K562 (cell line): ENCODE measurements around the gene PRMT3. TPM values are rescaled to one million over a fixed set of nuclear protein-coding genes. Genes with fewer than 3 reads are reported as not detected.

Source experiments
- ATAC-seq: fragments of 200-7000 bp; cut with Tn5 transposase; 3 replicates; pipeline ENCODE4 v1.9.1; 2020; ENCODE audit warnings: moderate library complexity
- BruUV-seq: library from RNA; stranded (reverse); fragments of 400-500 nt; replicated peaks from 2 replicates; lab custom pipeline; 2021; lab: Mats Ljungman, UMichigan
- CTCF ChIA-PET: fragments of 300-600 bp; formaldehyde crosslinking; extraction: SDS; loops from one replicate; lab custom pipeline; 2021; ENCODE audit warnings: low intra/inter-chr PET ratio; lab: Yijun Ruan, JAX
- POLR2A ChIA-PET: fragments of 300-600, 350-650 bp; sonication (Branson Sonifier 250); formaldehyde crosslinking; extraction: SDS; loops from one replicate; lab custom pipeline; 2021; ENCODE audit warnings: antibody characterized with exemption, inconsistent platforms; lab: Yijun Ruan, JAX
- DNase-seq, 4 experiments: peaks; one replicate each; pipeline versions ENCODE4 v3.0.0 to v3.0.0-alpha.2; 2011 to 2018; ENCODE audit warnings: low spot score in 3 of 4, mixed read lengths in 3 of 4; ENCODE audit errors: extremely low read depth in 1 of 4
- FAIRE-seq: peaks from 2 replicates; lab custom pipeline; 2011; peaks lifted over from hg19 to GRCh38; lab: Jason Lieb, UNC
- H2AFZ ChIP-seq: 2 replicates; pipeline ENCODE4 v1.6.0; 2011; ENCODE audit warnings: low read depth, low read length, control low read depth, inconsistent platforms
- H3K27ac ChIP-seq: fragments of 200-600 bp; 3 replicates; pipeline ENCODE4 v1.8.0; 2011; ENCODE audit warnings: low read depth, mild to moderate bottlenecking, control low read depth, inconsistent platforms, low read length, moderate library complexity, mixed read lengths; ENCODE audit errors: extremely low read depth
- H3K27me3 ChIP-seq, 2 experiments: fragments of 300-600 bp in 1 of 2; 2 replicates in 1 of 2; 3 replicates in 1 of 2; pipeline versions ENCODE4 v1.6.0 to v1.8.0; 2011; ENCODE audit warnings: inconsistent platforms in 2 of 2, low read length in 2 of 2, mild to moderate bottlenecking in 1 of 2, mixed read lengths in 1 of 2, moderate library complexity in 1 of 2; ENCODE audit not compliant: control insufficient read depth in 2 of 2, insufficient read depth in 2 of 2
- H3K36me3 ChIP-seq: fragments of 300-600 bp; 3 replicates; pipeline ENCODE4 v1.8.0; 2011; ENCODE audit warnings: mild to moderate bottlenecking, low read length, inconsistent platforms; ENCODE audit not compliant: control insufficient read depth, insufficient read depth
- H3K4me1 ChIP-seq, 2 experiments: fragments of 200-600 bp in 1 of 2; replicated peaks in 1 of 2; 2 replicates in 1 of 2; 3 replicates in 1 of 2; pipeline versions ENCODE4 v1.5.1 to v1.8.0; 2011; ENCODE audit warnings: inconsistent platforms in 2 of 2, low read length in 2 of 2, mild to moderate bottlenecking in 1 of 2, mixed read lengths in 1 of 2, moderate library complexity in 1 of 2; ENCODE audit not compliant: control insufficient read depth in 2 of 2, insufficient read depth in 2 of 2
- H3K4me2 ChIP-seq: 2 replicates; pipeline ENCODE4 v1.6.1; 2011; ENCODE audit warnings: low read length, control low read depth, inconsistent platforms, mixed read lengths; ENCODE audit not compliant: insufficient read depth
- H3K4me3 ChIP-seq: fragments of 200-600 bp; sonication (generic), shearing (Covaris generic); 2 replicates; pipeline ENCODE4 v1.5.1; 2016; ENCODE audit warnings: control low read depth, inconsistent platforms
- H3K79me2 ChIP-seq: fragments of 200-600 bp; 3 replicates; pipeline ENCODE4 v1.8.0; 2011; ENCODE audit warnings: low read length, inconsistent platforms; ENCODE audit not compliant: control insufficient read depth, insufficient read depth
- H3K9ac ChIP-seq, 2 experiments: 2 replicates each; pipeline versions ENCODE4 v1.6.0 to v1.6.1; 2011; ENCODE audit warnings: low read depth in 2 of 2, low read length in 2 of 2, control low read depth in 1 of 2, inconsistent platforms in 1 of 2, mild to moderate bottlenecking in 1 of 2, mixed read lengths in 1 of 2; ENCODE audit not compliant: insufficient read depth in 1 of 2
- H3K9me1 ChIP-seq: one replicate; pipeline ENCODE4 v1.6.0; 2011; ENCODE audit warnings: inconsistent platforms, mild to moderate bottlenecking, low read length, moderate library complexity; ENCODE audit not compliant: control insufficient read depth, insufficient read depth
- H3K9me3 ChIP-seq: replicated peaks from 2 replicates; pipeline ENCODE4 v1.5.1; 2011; ENCODE audit warnings: low read depth, low read length, inconsistent platforms; ENCODE audit not compliant: control insufficient read depth, insufficient read depth
- H4K20me1 ChIP-seq: replicated peaks from 2 replicates; pipeline ENCODE4 v1.6.1; 2011; ENCODE audit warnings: low read length, inconsistent platforms, mixed read lengths; ENCODE audit not compliant: control insufficient read depth, insufficient read depth
- ARID2 ChIP-seq: fragments of 450-650 bp; IDR thresholded peaks from 2 replicates; pipeline ENCODE4 v1.6.1; 2017; ENCODE audit warnings: antibody characterized with exemption, mild to moderate bottlenecking
- CBX8 ChIP-seq: fragments of 200-600 bp; sonication (generic); IDR thresholded peaks from 2 replicates; pipeline ENCODE4 v1.6.1; 2012; ENCODE audit warnings: borderline replicate concordance, mixed run types, low read depth, mild to moderate bottlenecking, moderate library complexity, mixed read lengths, low read length, control low read depth, inconsistent platforms; ENCODE audit not compliant: poor library complexity, severe bottlenecking; ENCODE audit errors: extremely low read depth
- ELF1 ChIP-seq: fragments of 200-800 bp; sonication (Bioruptor generic); IDR thresholded peaks from 2 replicates; pipeline ENCODE4 v1.6.1; 2016; ENCODE audit warnings: missing genetic modification characterization, missing compliant biosample characterization
- MCM2 ChIP-seq: fragments of 450-650 bp; IDR thresholded peaks from 2 replicates; pipeline ENCODE4 v1.6.1; 2017; ENCODE audit warnings: low read depth, mild to moderate bottlenecking
- MEIS2 ChIP-seq: fragments of 450-650 bp; IDR thresholded peaks from 2 replicates; pipeline ENCODE4 v1.6.1; 2014; ENCODE audit warnings: mild to moderate bottlenecking; ENCODE audit not compliant: partially characterized antibody
- NELFE ChIP-seq: IDR thresholded peaks from 2 replicates; pipeline ENCODE4 v1.6.1; 2011; ENCODE audit warnings: mild to moderate bottlenecking; ENCODE audit not compliant: insufficient read depth, insufficient read length
- PBX2 ChIP-seq, 2 experiments: IDR thresholded peaks in 1 of 2; conservative IDR thresholded peaks in 1 of 2; 2 replicates each; pipeline ENCODE4 v1.6.1; 2016; ENCODE audit warnings: low read depth in 2 of 2, mild to moderate bottlenecking in 1 of 2, missing compliant biosample characterization in 1 of 2, missing genetic modification characterization in 1 of 2, moderate library complexity in 1 of 2
- SOX6 ChIP-seq: fragments of 450-650 bp; IDR thresholded peaks from 2 replicates; pipeline ENCODE4 v1.6.1; 2014; ENCODE audit warnings: mild to moderate bottlenecking
- STAT5A ChIP-seq: IDR thresholded peaks from 2 replicates; pipeline ENCODE4 v1.6.1; 2012; ENCODE audit warnings: low read length, inconsistent platforms, borderline replicate concordance
- TGIF2 ChIP-seq: sonication (generic); formaldehyde crosslinking; IDR thresholded peaks from 2 replicates; pipeline ENCODE4 v1.8.1; 2022; ENCODE audit warnings: mild to moderate bottlenecking, missing genetic modification reagents, moderate library complexity
- ZNF134 ChIP-seq: fragments of 250-450 bp; sonication (Bioruptor Pico); conservative IDR thresholded peaks from 2 replicates; pipeline ENCODE4 v1.4.0; 2020
- WGBS: fragments of 100-300 bp; shearing (Covaris generic); methylation state at CpG from one replicate; pipeline ENCODE4 v1.1.6; 2016; ENCODE audit warnings: low coverage, mixed read lengths; ENCODE audit not compliant: insufficient coverage; ENCODE audit errors: missing lambda C conversion rate; 5-methylcytosine and 5-hydroxymethylcytosine counted together
- in situ Hi-C: fragments of 300-500 bp; cut with MboI; formaldehyde crosslinking; loops from 4 replicates; pipeline ENCODE4 v1.15.0; 2018; ENCODE audit warnings: inconsistent platforms, mixed read lengths
- intact Hi-C: fragments of 100-400 bp; cut with micrococcal nuclease; formaldehyde crosslinking; loops from 2 replicates; pipeline ENCODE4 v1.14.2; 2022
- polyA plus RNA-seq, 8 experiments: library from polyadenylated mRNA; depleted of rRNA in 4 of 8; stranded (reverse) in 5 of 8; unstranded in 3 of 8; fragments of >200 nt; fragmentation: Nextera tagmentation in 2 of 8; fragmentation: Illumina TruSeq in 1 of 8; extraction: Ambion mirVana in 2 of 8; extraction: Trizol in 1 of 8; gene quantifications; 2 replicates each; pipeline versions ENCODE4 v1.2.1 to v1.2.3, GENCODE V29; 2011 to 2014; ENCODE audit warnings: inconsistent platforms in 1 of 8, missing spikeins in 1 of 8
- total RNA-seq, 7 experiments: library from RNA; depleted of rRNA in 6 of 7; stranded (reverse); fragments of >200 nt in 6 of 7; fragmentation: Illumina TruSeq in 2 of 7; extraction: Trizol in 2 of 7; gene quantifications; 2 replicates each; pipeline versions ENCODE4 v1.2.1 to v1.2.3, GENCODE V29; 2011 to 2021; ENCODE audit warnings: low replicate concordance in 1 of 7

PRMT3 gene
- total and polyA plus RNA-seq, 9 of the 15 experiments (the other 6 are each of a cell fraction or from before 2014, with no cell fraction given) = 24.0 to 62.1 (median 44.7) TPM

- no peak for TF ChIP-seq CBX8
- TF ChIP-seq ELF1 (tag) = no peak
- no peak for TF ChIP-seq MCM2
- no peak for TF ChIP-seq STAT5A
Observed at GRCh38 chr11:20415432-20415831, 27.9 kb downstream of the PRMT3 start (continued).

GRCh38 chr11:20417771-20418170 is 30.3 kb downstream of the PRMT3 start:
- H3K9me1 ChIP-seq = no peaks in the 10 kb centered on the region
- BruUV-seq = no TSS peak
- H2AFZ ChIP-seq = no peak overlapping the region
- POLR2A ChIA-PET = no interaction called here
- H3K36me3 ChIP-seq = peaks cover 84% of the 10 kb centered on the region
- H3K9me3 ChIP-seq = no peaks in the 10 kb centered on the region
- H4K20me1 ChIP-seq = no peaks in the 10 kb centered on the region
- CTCF ChIA-PET = no interaction called here
- H3K4me1 ChIP-seq = peaks cover 0 to 3% of the 10 kb centered on the region in 2 experiments; a peak in 3 of 5 replicates
- DNase-seq = no peak
- ATAC-seq = no peak; the same call in 2 of the 3 replicates
- 20% methylated on average over 2 of the region's 2 CpGs for WGBS
- no peak for TF ChIP-seq TGIF2
- no peak for TF ChIP-seq ZNF134 (CRISPR knock-in tag)
- no peak for TF ChIP-seq NELFE
- TF ChIP-seq PBX2 (CRISPR knock-in tag; IDR thresholded peaks at IDR 0.05; ENCODE audit: low read depth) = no peak
- peak; percentile 49; the same call in 1 of the 2 replicates for TF ChIP-seq PBX2 (tag; conservative IDR thresholded peaks at IDR 0.05; ENCODE audit: low read depth)
- no peak for TF ChIP-seq ARID2
- TF ChIP-seq SOX6 = no peak
- TF ChIP-seq MEIS2 = peak; percentile 64
- H3K9ac ChIP-seq = no peak overlapping the region
- H3K79me2 ChIP-seq = no peaks in the 10 kb centered on the region
- in situ Hi-C loops (no loop called here), intact Hi-C loops (no loop called here)
- FAIRE-seq = no peak
- H3K4me3 ChIP-seq = no peak overlapping the region
- no peak overlapping the region for H3K4me2 ChIP-seq
- H3K27ac ChIP-seq = no peak overlapping the region
- H3K27me3 ChIP-seq = no peaks in the 10 kb centered on the region
